Measurements from ENCODE around the gene DIP2C. TPM values are rescaled to one million over a fixed set of nuclear protein-coding genes. Genes with fewer than 3 reads are reported as not detected.
"Not testable (repeated sequence)": the region's sequence is repeated elsewhere in the genome, so short reads cannot be mapped to it uniquely, and the experiment has no call there.

Gene DIP2C
- polyA plus RNA-seq, 1 donor = 37.7 TPM

- DNase-seq = no peak
These were observed 320.8 kb downstream of the DIP2C start for GRCh38 chr10:368579-369220.

DNA sequence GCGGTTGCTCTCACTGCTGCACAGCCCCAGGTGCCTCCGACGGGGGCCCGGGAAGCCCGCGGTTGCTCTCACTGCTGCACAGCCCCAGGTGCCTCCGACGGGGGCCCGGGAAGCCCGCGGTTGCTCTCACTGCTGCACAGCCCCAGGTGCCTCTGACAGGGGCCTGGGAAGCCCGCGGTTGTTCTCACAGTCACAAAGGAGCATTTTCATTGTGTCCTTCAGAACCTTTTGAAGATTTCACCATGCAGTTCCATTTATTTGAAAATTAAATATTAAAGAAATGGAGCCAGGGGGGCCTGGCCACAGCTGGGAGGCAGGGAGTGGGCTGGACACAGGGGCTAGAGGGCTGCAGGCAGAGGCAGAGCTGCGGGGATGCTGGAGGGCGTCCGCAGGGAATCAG, 321.4 kb downstream of the DIP2C start:
- not testable (repeated sequence) for DNase-seq

DNA sequence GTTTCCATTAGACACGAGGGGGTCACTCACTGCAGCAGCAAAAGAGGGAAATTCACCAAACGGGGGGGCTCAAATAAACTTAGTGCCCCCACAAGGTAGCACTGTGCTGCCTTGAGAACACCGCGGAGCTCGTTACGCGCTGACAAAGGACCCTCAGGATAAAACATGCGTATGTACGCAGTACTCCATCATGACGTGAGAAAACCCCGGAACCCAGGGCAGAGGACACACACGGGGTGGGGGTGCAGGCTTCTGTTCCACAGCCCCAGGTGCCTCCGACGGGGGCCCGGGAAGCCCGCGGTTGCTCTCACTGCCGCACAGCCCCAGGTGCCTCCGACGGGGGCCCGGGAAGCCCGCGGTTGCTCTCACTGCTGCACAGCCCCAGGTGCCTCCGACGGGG, 321.8 kb downstream of the DIP2C start:
- DNase-seq = no peak

DNA sequence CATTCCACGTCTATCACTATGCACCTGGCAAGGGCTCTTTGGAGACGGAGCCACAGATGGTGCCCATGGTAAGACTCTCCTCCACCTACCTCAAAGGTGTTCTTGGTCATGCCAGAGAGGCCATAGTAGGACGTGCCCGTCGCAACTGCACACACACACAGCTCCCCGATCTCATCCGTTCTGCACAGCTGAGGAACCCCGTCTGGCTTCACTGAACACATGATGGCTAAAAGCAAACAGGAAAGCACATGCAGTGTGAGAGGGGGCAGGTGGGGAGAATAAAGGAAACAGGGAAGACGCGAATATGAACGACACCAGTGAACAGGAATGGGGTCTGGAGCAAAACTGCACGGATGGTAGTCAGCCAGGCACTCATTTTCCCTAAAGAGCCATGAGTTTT, 323.3 kb downstream of the DIP2C start:
- no peak for DNase-seq

GRCh38 chr10:364267-364775, 325.1 kb downstream of the DIP2C start:
- no peak for DNase-seq

- no peak for DNase-seq
These were observed 326.3 kb downstream of the DIP2C start for GRCh38 chr10:363152-363551.

GRCh38 chr10:361203-362081, 328.0 kb downstream of the DIP2C start:
- no peak for DNase-seq

DNA sequence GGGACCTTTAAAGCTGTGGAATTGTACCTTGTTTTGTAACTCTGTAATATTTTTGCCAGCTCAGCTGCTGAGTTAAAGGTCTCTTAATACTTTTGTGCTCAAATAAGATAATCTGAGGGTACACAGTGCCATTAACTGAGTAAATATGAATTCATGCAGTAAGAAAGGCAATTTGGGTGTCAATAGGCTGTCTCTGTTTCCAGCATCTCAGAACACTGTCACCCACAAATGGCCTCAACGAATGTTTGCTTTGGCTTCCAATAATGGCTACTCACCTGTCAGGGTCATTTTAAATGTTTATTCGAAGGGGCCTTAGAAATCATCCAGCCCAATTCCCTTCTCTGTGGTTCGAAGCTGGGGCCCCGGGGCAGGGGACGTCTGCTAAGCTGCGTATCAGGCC, 328.8 kb downstream of the DIP2C start:
- DNase-seq = no peak

DNA sequence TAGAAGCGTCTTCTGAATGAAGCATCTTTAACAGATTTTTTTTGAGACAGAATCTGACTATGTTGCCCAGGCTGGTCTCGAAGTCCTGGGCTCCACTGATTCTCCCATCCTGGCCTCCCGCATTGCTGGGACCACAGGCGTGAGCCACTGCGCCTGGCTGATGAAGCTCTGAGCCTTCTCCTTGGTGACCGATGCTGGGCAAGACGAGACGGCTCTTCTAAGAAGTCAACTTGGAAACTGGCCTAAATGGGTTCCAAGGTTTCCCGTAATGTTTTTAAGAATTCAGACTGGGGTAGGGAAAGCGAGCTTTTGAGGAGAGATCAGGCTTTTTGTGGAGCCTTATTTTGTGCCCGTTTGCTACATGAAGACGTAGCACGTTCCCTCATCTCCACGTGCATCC, 329.7 kb downstream of the DIP2C start:
- DNase-seq = no peak

DNA sequence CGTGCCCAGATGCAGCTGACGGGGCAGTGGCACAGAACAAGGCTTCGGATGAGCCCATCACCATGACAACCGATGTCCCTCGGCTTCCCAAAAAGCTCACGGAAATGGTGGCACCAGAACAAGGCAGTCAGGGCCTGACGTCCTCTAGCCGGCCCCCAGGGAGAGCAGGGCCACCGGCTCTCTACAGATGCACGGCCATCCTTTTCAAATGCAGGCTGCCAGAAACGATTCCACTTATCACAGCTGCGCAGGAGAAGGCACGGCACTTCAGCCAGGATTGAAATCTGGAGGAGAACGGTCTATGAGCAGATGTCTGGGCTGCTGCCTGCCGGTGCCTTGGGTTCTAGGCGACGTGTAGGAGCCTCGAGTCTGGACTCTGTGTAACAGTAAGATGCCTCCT, 330.4 kb downstream of the DIP2C start:
- no peak for DNase-seq

GRCh38 chr10:357201-357950, 332.1 kb downstream of the DIP2C start:
- no peak for DNase-seq

DNA sequence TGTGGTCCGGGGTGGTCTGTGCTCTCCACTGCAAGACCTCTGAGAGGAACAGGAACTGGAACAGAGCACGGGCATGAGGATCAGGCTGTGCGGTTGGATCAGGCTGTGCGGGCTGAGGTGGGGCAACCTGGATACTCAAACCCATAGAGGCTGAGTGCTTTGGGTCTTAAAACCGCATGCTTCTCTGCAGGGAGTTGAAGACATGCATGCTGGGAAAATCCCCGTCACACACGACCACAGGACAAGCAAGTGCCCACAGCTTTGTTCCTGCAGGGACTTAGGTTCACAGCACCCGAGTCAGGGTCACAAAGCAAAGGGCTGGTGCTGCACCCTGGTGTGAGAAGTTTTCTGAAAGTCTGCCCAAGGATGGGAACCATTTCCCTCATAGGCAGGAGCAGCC, 333.0 kb downstream of the DIP2C start:
- DNase-seq = no peak

DNA sequence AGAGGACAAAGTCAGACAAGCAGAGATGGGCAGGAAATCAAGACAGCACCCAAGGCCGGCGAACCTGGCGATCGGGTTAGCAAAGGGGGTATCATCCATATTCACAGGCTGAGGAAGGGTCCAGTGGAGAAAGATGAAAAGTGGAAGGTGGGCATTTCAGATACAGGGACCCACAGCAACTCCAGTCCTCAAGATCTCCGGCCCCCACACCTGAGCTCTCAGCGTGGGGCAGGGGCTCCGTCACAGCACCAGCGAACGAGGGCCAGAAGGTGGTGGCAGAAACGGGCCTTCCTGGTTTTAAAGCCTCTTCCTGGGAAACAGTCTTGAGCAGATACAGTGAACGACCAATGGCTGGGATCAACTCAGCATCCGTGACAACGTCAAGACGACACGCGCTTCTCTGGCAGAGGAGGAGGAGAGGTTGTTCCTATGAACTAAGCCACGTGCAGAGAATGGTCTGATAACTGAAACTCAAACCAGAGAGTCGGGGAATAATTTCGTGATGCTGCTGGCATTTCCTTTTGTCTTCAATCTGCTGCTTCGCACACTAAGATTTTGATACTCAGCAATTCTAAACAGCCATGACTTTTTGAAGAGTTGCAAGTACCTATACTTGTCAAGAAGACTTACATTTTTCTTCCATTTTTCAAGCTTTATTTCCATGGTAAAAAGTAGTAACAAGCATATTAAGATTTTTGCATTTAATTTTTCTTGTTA, 334.4 kb downstream of the DIP2C start:
- no peak for DNase-seq

DNA sequence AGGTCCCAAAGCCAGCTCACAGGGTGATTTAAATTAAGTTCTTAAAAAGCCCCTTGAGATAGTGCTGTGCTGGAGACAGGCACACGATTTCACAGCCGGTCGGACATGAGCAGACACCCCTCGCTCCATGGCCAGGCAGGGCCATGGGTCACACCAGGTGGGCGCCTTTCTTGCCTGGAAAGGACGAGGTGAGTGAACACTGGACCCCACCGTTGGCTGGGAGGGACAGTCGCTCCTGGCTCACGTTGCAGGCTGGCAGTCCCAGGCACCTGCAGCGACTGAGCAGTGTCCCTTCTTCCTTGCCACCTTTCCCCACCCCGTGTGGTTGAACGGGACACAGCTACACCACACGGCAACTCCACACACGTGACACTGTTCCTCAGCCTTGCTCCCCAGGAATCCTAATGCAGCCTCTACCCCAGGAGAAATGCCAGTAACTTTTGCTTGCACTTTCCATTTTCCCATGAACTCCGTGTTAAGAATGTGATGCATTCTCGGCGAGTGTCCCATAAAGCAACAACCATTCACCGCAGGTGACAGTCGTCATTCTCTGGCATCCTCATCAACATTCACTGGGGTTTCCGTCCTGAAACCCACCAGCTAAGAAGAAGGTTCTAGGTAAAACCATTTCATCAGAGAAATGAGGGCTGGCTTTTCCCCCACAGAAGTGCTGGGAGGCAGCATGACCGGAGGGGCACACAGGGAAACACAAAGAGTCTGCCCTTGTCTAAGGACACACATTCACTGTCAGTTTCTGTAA, 336.8 kb downstream of the DIP2C start:
- no peak for DNase-seq

GRCh38 chr10:351770-352334, 337.6 kb downstream of the DIP2C start:
- DNase-seq = no peak

DNA sequence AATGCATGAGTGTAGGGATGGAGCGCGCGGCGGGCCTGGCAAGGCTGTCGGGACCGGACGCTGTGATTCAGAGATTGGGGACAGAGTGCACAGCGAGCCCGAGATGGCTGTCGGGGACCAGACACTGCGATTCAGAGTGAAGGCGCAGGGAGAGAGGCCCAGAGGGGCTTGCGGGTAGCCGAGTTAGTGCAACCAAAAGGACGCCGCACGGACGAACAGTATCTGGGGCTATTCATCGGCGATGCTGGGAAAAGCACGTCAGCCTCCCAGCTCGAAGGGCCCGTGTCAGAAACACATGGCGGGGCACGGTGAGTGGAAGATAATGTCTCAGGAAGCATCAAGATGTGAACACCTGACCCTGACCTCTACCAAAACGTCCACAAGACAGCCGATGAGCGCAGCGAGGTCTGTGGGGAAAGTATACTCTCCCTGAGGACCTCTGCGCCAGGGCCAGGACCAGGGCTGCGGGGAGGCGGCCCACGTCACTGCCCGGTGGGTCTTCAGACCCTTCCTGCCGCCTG, 338.4 kb downstream of the DIP2C start:
- DNase-seq = no peak

DNA sequence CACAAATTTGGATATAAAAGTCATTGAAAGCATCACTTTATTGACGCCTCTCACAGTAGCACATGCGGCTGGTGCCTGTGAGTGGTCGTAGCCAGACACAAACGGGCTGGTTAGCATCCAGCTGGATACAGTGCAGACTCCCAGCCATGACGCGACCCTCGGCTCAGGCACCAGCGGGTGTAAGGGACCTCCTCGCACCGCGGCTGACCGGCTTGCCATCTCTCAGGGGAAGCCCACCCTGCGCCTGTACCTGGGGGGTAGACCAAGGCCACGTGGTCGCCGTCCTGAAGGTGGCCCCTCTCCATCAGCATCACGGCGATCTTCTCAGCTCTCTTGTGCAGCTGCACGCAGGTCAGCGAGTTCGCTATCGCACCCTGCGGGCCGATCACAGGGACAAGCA, 340.4 kb downstream of the DIP2C start:
- no peak for DNase-seq

- DNase-seq = no peak
These were observed 341.0 kb downstream of the DIP2C start for GRCh38 chr10:348456-348855.

DNA sequence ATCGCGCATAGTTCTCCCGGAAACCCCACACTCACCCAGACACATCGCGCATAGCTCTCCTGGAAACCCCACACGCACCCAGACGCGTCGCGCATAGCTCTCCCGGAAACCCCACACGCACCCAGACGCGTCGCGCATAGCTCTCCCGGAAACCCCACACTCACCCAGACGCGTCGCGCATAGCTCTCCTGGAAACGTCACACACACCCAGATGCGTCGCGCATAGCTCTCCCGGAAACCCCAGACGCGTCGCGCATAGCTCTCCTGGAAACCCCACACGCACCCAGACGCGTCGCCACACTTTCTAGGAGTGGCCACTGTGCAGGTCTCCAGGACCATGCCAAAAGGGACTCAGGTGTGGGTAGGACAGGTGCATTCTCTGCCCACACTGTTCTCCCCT, 341.7 kb downstream of the DIP2C start:
- not testable (repeated sequence) for DNase-seq

GRCh38 chr10:347190-347589, 342.3 kb downstream of the DIP2C start:
- DNase-seq = not testable (repeated sequence)

DNA sequence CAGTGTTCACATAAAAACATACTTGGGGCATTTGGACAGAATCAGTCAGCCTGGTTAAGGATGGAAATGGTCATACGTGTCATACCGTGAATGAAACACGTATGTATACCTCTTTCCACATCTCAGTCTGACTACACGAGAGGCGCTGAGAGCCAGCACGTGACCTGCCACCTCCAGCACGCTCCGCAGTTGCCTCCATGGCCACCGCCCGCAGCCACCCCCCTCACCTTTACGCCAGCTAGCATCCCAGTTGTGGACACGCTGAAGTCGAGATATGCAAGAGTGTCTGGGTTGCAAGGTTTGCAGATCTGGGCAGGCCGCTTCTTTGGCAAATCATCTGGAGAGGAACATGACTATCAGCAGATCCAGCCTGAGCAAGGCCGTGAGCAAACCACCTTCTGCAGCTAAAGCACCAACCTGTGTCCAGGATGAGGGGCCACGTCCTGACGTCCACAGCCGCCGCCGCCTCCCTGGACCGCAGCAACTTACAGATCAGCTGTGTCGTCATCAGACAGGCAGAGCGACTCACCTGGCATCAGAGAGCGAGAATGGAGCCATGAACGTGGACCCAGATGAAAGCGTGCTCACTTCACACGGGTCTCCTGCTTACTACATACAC, 344.8 kb downstream of the DIP2C start:
- DNase-seq = no peak

Data from hindlimb muscle (tissue), 1 donor.